Parathyroid adenoma (tissue), 2 donors: ENCODE results near the gene QRSL1.

ENCODE experiments used
- H2AFZ ChIP-seq: fragments of 300-600 bp; sonication (generic); one replicate; pipeline ENCODE4 v1.7.0; 2017; ENCODE audit warnings: antibody characterized with exemption, mild to moderate bottlenecking
- H3K27ac ChIP-seq: fragments of 300-600 bp; sonication (generic); one replicate; pipeline ENCODE4 v1.7.0; 2017
- H3K27me3 ChIP-seq: fragments of 300-600 bp; sonication (generic); one replicate; pipeline ENCODE4 v1.7.0; 2017; ENCODE audit warnings: low read length; ENCODE audit not compliant: control insufficient read depth, insufficient read depth
- H3K36me3 ChIP-seq: fragments of 300-600 bp; sonication (generic); one replicate; pipeline ENCODE4 v1.7.0; 2017; ENCODE audit warnings: low read length; ENCODE audit not compliant: control insufficient read depth, insufficient read depth
- H3K4me1 ChIP-seq: fragments of 300-600 bp; sonication (generic); one replicate; pipeline ENCODE4 v1.7.0; 2017; ENCODE audit warnings: control low read depth
- H3K4me2 ChIP-seq: fragments of 300-600 bp; sonication (generic); one replicate; pipeline ENCODE4 v1.7.0; 2017; ENCODE audit warnings: low read length
- H3K4me3 ChIP-seq: fragments of 300-600 bp; sonication (generic); one replicate; pipeline ENCODE4 v1.7.0; 2017; ENCODE audit warnings: low read depth, low read length
- H3K79me2 ChIP-seq: fragments of 300-600 bp; sonication (generic); one replicate; pipeline ENCODE4 v1.7.0; 2017; ENCODE audit warnings: control low read depth
- H3K9ac ChIP-seq: fragments of 300-600 bp; sonication (generic); one replicate; pipeline ENCODE4 v1.7.0; 2017; ENCODE audit warnings: mild to moderate bottlenecking
- H3K9me3 ChIP-seq: fragments of 300-600 bp; sonication (generic); one replicate; pipeline ENCODE4 v1.7.0; 2017; ENCODE audit warnings: low read length; ENCODE audit not compliant: control insufficient read depth
- TF ChIP-seq, protein P1 (sequence below): fragments of 300-600 bp; sonication (generic); IDR thresholded peaks from one replicate; pipeline ENCODE4 v1.7.0; 2017; ENCODE audit warnings: antibody characterized with exemption, mild to moderate bottlenecking
- donor health status: primary hyperparathyroidism.

Gene QRSL1

DNA sequence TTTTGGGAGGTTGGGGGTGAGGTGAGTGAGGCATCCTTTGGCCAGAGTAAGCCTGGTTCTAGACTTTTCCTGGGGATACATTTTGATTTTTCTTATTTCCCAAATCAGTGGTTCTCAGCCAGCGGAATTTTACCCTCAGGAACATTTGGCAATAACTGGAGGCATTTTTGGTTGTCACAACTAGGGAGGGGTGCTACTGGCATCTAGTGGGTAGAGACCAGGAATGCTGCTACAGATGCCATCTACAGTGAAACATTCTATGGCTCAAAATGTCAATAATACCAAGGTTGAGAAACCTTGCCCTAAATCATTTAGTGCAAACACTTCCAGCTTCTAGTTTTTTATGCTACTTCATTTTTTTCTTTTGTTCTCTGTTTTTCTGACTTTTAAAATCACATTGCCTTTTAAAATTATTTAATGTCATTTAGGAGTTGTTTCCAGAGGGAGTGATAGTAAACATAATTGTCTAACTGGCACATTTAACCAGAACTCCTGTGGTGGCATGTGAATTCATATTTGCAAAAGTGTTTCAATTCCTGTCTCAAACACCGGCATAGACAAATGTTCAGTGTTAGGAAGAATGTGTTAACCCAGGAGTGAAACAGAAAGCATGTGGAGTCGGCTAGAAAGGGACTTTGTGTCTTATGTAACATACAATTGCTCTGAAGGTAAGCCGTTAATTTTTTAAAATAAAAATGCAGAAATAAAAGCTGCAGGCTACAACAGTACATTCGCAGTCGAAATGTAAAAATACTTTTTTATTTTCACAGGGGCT, 59.0 kb downstream of the QRSL1 start:
- no peaks in the 10 kb centered on the region for H3K36me3 ChIP-seq
- H3K4me2 ChIP-seq = no peak overlapping the region
- H3K27ac ChIP-seq = no peak overlapping the region
- no peaks in the 10 kb centered on the region for H3K27me3 ChIP-seq
- H2AFZ ChIP-seq = no peak overlapping the region
- no peak overlapping the region for H3K9ac ChIP-seq
- no peak overlapping the region for H3K4me3 ChIP-seq
- TF ChIP-seq, protein P1, sequence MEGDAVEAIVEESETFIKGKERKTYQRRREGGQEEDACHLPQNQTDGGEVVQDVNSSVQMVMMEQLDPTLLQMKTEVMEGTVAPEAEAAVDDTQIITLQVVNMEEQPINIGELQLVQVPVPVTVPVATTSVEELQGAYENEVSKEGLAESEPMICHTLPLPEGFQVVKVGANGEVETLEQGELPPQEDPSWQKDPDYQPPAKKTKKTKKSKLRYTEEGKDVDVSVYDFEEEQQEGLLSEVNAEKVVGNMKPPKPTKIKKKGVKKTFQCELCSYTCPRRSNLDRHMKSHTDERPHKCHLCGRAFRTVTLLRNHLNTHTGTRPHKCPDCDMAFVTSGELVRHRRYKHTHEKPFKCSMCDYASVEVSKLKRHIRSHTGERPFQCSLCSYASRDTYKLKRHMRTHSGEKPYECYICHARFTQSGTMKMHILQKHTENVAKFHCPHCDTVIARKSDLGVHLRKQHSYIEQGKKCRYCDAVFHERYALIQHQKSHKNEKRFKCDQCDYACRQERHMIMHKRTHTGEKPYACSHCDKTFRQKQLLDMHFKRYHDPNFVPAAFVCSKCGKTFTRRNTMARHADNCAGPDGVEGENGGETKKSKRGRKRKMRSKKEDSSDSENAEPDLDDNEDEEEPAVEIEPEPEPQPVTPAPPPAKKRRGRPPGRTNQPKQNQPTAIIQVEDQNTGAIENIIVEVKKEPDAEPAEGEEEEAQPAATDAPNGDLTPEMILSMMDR = no peak
- no peaks in the 10 kb centered on the region for H3K79me2 ChIP-seq
- H3K4me1 ChIP-seq = no peaks in the 10 kb centered on the region
- H3K9me3 ChIP-seq = no peaks in the 10 kb centered on the region

DNA sequence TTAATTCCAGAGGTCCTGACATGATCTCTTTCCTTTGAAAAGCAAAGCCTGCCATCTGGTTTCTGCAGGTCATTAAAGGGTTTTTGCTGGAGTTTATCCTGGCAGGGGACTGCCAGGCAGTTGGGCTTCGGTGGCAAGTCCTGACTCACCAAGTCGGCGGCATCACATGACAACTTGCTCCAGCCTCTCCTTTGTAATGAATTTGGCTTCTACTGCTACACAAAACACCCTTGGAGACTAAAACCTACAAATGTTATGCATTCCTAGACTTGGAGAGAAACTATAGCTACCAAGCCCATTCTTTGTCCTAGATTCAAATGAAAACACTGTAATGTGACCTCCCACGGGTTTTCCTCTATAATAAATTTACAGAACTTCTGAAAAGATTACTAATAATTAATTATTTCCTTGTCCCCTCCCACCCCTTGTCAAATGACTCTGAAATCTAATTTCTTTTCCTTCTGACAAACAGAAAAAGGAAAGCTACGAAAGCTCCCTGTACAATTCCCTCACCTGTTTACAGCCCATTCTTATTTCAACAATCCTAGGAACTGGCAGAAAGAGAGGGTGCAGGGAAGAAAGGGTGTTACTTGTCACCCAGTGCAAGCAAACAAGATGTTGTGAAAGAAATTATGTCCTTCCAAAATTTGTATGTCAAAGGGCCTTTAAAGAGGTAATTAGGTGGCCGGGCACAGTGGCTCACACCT, 62.9 kb downstream of the QRSL1 start:
- TF ChIP-seq, protein P1 = no peak
- H3K36me3 ChIP-seq = peaks cover 2% of the 10 kb centered on the region
- H3K27me3 ChIP-seq = no peaks in the 10 kb centered on the region
- H3K27ac ChIP-seq = no peak overlapping the region
- H3K9ac ChIP-seq = no peak overlapping the region
- no peak overlapping the region for H3K4me2 ChIP-seq
- H3K79me2 ChIP-seq = no peaks in the 10 kb centered on the region
- no peak overlapping the region for H2AFZ ChIP-seq
- H3K4me1 ChIP-seq = no peaks in the 10 kb centered on the region
- no peaks in the 10 kb centered on the region for H3K9me3 ChIP-seq
- no peak overlapping the region for H3K4me3 ChIP-seq

DNA sequence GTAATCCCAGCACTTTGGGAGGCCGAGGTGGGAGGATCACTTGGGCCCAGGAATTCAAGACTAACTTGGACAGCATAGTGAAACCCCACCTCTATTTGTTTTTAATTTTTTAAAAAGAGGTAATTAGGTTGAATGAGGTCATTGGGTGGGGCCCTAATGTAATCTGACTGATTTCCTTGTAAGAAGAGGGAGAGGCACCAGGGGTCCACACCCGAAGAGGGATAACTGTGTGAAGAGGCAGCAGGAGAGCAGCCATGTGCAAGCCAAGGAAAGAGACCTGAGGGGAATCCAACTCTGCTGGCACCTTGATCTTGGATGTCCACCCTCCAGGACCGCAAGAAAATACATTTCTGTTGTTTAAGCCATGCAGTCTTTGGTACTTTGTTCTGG, 63.4 kb downstream of the QRSL1 start:
- Histone ChIP-seq H3K4me3 (no peak overlapping the region), H3K36me3 (peaks cover 2% of the 10 kb centered on the region), H3K9ac (no peak overlapping the region), H3K27me3 (no peaks in the 10 kb centered on the region), H2AFZ (no peak overlapping the region), H3K79me2 (no peaks in the 10 kb centered on the region), H3K9me3 (no peaks in the 10 kb centered on the region), H3K4me2 (no peak overlapping the region), H3K4me1 (no peaks in the 10 kb centered on the region), H3K27ac (no peak overlapping the region)
- TF ChIP-seq, protein P1 = no peak

DNA sequence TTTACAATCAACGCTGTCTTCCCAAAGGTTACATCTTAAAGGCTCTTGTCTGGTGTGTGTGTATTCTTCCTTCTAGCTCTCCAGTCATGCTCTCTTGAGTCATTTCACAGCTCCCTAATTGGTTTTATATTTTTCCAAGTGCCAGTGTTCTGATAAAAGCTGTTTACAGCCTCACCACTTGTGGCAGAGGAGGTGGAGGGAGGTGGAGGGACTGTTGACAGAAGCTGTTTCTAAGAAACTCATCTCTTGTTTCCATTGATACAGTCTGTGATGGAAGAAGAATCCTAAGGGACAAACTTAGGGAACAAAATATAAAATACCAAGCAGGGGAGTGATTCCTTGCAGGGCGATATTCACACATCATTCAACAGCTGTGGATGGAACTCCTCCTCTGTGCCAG, 64.0 kb downstream of the QRSL1 start:
- Histone ChIP-seq H3K79me2 (no peaks in the 10 kb centered on the region), H3K4me1 (no peaks in the 10 kb centered on the region), H3K9ac (no peak overlapping the region), H3K4me2 (no peak overlapping the region), H3K4me3 (no peak overlapping the region), H3K27me3 (no peaks in the 10 kb centered on the region), H3K27ac (no peak overlapping the region), H2AFZ (no peak overlapping the region), H3K9me3 (no peaks in the 10 kb centered on the region), H3K36me3 (peaks cover 2% of the 10 kb centered on the region)
- TF ChIP-seq, protein P1 = no peak
